Retinal pigment epithelial cell (primary cell): ENCODE measurements around the gene C19orf38.

Experiments used
- DNase-seq: peaks from one replicate; pipeline ENCODE4 v3.0.0-alpha.2; 2010; ENCODE audit warnings: low read depth
- H3K4me3 ChIP-seq: 2 replicates; pipeline ENCODE4 v1.5.1; 2011; ENCODE audit warnings: mild to moderate bottlenecking, low read length, control low read depth, moderate library complexity
- TF ChIP-seq, protein P1 (sequence below): conservative IDR thresholded peaks from 2 replicates; pipeline ENCODE4 v1.5.1; 2011; ENCODE audit warnings: low read depth, low read length, control low read depth, inconsistent platforms

Gene C19orf38

DNA sequence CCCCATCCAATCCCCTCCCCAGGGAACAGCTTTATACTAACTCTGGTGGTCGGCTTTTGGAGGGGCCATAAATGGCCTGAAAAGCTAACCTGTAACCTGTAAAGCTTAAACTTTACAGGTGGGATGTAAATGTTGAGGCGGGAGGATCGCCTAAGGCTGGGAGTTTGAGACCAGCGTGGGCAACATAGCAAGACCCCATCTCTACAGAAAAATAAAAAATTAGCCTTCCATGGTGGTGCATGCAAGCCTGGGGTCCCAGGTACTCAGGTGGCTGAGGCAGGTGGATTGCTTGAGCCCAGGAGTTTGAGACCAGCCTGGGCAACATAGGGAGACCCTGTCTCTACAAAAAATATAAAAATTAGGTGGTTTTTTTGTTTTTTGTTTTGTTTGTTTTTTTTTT lies 41.7 kb downstream of the C19orf38 start:
- no peak for DNase-seq
- TF ChIP-seq, protein P1, sequence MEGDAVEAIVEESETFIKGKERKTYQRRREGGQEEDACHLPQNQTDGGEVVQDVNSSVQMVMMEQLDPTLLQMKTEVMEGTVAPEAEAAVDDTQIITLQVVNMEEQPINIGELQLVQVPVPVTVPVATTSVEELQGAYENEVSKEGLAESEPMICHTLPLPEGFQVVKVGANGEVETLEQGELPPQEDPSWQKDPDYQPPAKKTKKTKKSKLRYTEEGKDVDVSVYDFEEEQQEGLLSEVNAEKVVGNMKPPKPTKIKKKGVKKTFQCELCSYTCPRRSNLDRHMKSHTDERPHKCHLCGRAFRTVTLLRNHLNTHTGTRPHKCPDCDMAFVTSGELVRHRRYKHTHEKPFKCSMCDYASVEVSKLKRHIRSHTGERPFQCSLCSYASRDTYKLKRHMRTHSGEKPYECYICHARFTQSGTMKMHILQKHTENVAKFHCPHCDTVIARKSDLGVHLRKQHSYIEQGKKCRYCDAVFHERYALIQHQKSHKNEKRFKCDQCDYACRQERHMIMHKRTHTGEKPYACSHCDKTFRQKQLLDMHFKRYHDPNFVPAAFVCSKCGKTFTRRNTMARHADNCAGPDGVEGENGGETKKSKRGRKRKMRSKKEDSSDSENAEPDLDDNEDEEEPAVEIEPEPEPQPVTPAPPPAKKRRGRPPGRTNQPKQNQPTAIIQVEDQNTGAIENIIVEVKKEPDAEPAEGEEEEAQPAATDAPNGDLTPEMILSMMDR = no peak
- H3K4me3 ChIP-seq = no peak overlapping the region

DNA sequence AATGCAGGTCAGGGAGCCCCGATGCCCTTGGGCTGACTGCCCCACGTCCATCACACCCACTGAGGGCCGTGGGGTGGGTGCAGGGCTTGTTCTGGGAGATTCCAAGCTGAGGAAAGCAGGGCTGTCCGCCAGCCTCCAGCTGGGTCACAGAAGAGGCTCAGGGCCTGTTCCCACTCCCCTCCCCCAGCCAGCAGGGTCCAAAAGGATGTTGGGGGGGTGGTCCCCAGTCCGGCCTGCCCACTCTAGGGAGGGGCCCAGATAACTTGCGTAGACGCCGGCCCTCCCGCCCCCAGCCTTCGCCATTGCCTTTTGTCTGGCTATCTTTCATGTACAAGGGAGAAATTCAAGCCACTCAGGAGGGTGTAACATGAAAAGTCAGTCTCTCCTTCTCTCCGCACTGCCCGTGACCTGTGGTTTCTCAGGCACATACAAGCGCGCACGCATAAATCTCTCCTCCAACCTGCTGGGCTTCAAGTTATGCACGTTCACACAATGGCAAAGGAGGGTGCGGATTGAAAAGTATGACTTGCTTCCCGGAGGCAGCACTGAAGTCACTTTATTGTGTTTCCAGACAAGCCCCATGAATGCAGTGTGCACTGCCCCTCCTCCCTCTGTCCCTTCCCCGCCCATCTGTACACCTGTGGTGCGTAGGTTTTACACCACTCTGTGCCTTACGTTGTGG lies 43.3 kb downstream of the C19orf38 start:
- TF ChIP-seq, protein P1 = no peak
- no peak overlapping the region for H3K4me3 ChIP-seq
- no peak for DNase-seq

DNA sequence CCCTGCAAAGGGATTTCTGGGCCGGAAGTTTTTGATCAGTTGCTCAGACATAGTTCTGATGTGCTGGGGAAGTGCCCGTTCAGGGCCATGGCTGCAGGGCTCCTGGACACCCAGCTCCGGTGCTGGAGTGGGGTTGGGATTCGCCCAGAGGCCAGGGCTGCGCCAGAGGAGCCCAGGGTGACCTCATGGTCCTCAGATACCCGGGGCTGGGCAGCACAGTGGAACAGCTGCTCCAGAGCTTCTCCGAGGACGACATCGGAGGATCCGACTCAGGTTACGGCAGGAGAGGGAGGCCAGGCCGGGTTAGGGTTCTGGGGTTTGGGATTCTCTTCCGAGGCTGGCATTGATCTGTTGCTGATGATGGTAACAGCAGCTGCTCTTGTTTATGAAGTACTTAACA lies 44.0 kb downstream of the C19orf38 start:
- TF ChIP-seq, protein P1 = no peak
- no peak for DNase-seq
- H3K4me3 ChIP-seq = no peak overlapping the region

DNA sequence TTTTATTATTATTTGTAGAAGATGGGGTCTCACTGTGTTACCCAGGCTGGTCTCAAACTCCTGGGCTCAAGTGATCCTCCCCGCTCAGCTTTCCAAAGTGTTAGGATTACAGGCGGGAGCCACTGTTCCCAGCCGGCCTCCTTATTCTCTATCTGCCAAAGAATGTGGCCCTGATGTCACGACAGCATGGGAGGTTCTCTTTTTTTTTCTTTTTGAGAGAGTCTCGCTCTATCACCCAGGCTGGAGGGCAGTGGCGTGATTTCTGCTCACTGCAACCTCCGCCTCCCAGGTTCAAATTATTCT lies 46.6 kb downstream of the C19orf38 start:
- TF ChIP-seq, protein P1 = no peak
- no peak for DNase-seq
- no peak overlapping the region for H3K4me3 ChIP-seq

DNA sequence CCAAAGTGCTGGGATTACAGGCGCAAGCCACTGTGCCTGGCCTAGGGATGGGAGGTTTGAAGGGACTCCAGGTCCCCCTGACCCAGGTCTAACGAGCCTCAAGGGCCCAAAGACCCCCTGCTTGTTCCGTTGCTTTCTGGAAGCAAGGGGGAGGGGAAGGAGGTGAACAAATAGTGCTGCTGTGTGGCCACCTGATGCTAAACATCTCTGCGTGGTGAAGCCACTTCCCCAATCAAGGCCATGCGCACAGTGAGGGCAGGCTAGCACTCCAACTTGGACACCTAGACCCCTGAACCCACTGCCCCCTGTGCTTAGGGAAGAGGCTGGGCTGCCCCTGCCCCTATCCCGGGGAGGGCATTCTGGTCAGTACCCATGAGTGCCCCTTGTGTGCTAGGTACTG lies 47.1 kb downstream of the C19orf38 start:
- DNase-seq = no peak
- TF ChIP-seq, protein P1 = no peak
- H3K4me3 ChIP-seq = no peak overlapping the region

DNA sequence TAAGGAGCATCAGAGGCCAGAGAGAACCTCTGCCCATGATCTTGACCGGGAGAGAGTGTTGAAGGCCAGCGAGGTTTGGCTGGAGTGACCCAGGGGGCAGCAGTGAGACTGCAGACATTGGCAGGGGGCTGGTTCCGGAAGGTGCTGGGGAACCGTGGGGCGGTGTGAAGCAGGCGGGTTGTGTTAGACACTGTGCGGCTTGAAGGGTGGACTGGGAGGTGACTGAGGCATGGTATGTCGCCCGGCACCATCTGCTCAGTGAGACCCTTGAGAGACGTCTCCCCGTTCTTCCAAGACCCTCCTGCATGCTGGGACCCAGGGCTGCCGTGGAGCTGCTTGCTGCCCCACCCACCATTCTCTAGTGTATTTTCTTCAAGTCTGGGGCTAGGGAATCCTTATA lies 47.7 kb downstream of the C19orf38 start:
- H3K4me3 ChIP-seq = no peak overlapping the region
- no peak for DNase-seq

More for the DNA sequence above, 47.7 kb downstream of the C19orf38 start:
- TF ChIP-seq, protein P1 = peak; percentile 16
